Body of pancreas (tissue), 4 donors: ENCODE results near the gene FSD2.

ENCODE experiments used
- CTCF ChIP-seq, 7 experiments: fragments of 450-650 bp in 4 of 7; fragments of 200-600 bp in 3 of 7; sonication (generic) in 3 of 7; IDR thresholded peaks; one replicate each; pipeline ENCODE4 v1.5.1; 2016 to 2019; ENCODE audit warnings: antibody characterized with exemption in 7 of 7
- POLR2A ChIP-seq, 3 donors: fragments of 450-650 bp; IDR thresholded peaks; one replicate each; pipeline ENCODE4 v1.6.1; 2016; ENCODE audit warnings: antibody characterized with exemption in 3 of 3, mild to moderate bottlenecking in 2 of 3

- TF ChIP-seq POLR2A (IDR thresholded peaks at IDR 0.05) = no peak
- no peak for TF ChIP-seq CTCF (IDR thresholded peaks at IDR 0.05)
Observed at GRCh38 chr15:82737975-82738374, 67.9 kb downstream of the FSD2 start.
